Smooth muscle cell (in vitro differentiated cells): ENCODE data around the gene ANKRD33. TPM values are rescaled to one million over a fixed set of nuclear protein-coding genes. Genes with fewer than 3 reads are reported as not detected.

Experiments used
- DNase-seq: peaks from one replicate; lab custom pipeline; 2025; ENCODE audit not compliant: unreplicated experiment; lab: John Stamatoyannopoulos, UW
- H2AFZ ChIP-seq: fragments of 200-600 bp; sonication (generic); 2 replicates; pipeline ENCODE4 v1.6.0; 2016; ENCODE audit warnings: antibody characterized with exemption, low read depth, mild to moderate bottlenecking
- H3F3A ChIP-seq: fragments of 200-600 bp; sonication (generic); 2 replicates; pipeline ENCODE4 v1.6.0; 2017; ENCODE audit warnings: antibody characterized with exemption, low read depth
- H3K27ac ChIP-seq: fragments of 200-600 bp; sonication (generic); 2 replicates; pipeline ENCODE4 v1.5.1; 2016; ENCODE audit warnings: low read depth, mild to moderate bottlenecking
- H3K27me3 ChIP-seq: fragments of 200-600 bp; sonication (generic); 2 replicates; pipeline ENCODE4 v1.6.1; 2016; ENCODE audit warnings: low read depth, mild to moderate bottlenecking
- H3K36me3 ChIP-seq: fragments of 200-600 bp; sonication (generic); 2 replicates; pipeline ENCODE4 v1.5.1; 2016; ENCODE audit warnings: low read depth
- H3K4me1 ChIP-seq: fragments of 200-600 bp; sonication (generic); 2 replicates; pipeline ENCODE4 v1.5.1; 2016; ENCODE audit warnings: low read depth
- H3K4me2 ChIP-seq: fragments of 200-600 bp; sonication (generic); 2 replicates; pipeline ENCODE4 v1.6.0; 2016; ENCODE audit warnings: mild to moderate bottlenecking
- H3K4me3 ChIP-seq: fragments of 200-600 bp; sonication (generic); 2 replicates; pipeline ENCODE4 v1.5.1; 2016; ENCODE audit warnings: mild to moderate bottlenecking
- H3K79me2 ChIP-seq: fragments of 200-600 bp; sonication (generic); 2 replicates; pipeline ENCODE4 v1.6.0; 2016; ENCODE audit warnings: low read depth, mild to moderate bottlenecking
- H3K9ac ChIP-seq: fragments of 200-600 bp; sonication (generic); 2 replicates; pipeline ENCODE4 v1.6.0; 2016; ENCODE audit warnings: low read depth
- H3K9me3 ChIP-seq: fragments of 200-600 bp; sonication (generic); replicated peaks from 2 replicates; pipeline ENCODE4 v1.5.1; 2016; ENCODE audit warnings: low read depth
- H4K20me1 ChIP-seq: fragments of 200-600 bp; sonication (generic); 2 replicates; pipeline ENCODE4 v1.6.0; 2016; ENCODE audit warnings: low read depth
- WGBS: methylation state at CpG from one replicate; pipeline ENCODE4 v1.1.7; 2016; ENCODE audit warnings: low lambda C conversion rate; 5-methylcytosine and 5-hydroxymethylcytosine counted together
- polyA plus RNA-seq: library from polyadenylated mRNA; unstranded; fragments of >200 nt; fragmentation: Nextera tagmentation; extraction: Ambion mirVana; gene quantifications from 2 replicates; pipeline ENCODE4 v1.2.1, GENCODE V29; 2016
- total RNA-seq: library from RNA; depleted of rRNA; stranded (reverse); fragments of >200 nt; gene quantifications from 2 replicates; pipeline ENCODE4 v1.2.3, GENCODE V29; 2014
- TF ChIP-seq, protein P1 (sequence below): fragments of 200-600 bp; sonication (generic); IDR thresholded peaks from 2 replicates; pipeline ENCODE4 v1.5.1; 2017; ENCODE audit warnings: borderline replicate concordance, mild to moderate bottlenecking, antibody characterized with exemption; ENCODE audit not compliant: insufficient read depth, poor library complexity, severe bottlenecking

The ANKRD33 gene
- total and polyA plus RNA-seq, 2 experiments from 2014 or later: 1.3 TPM; not detected in 1

DNA sequence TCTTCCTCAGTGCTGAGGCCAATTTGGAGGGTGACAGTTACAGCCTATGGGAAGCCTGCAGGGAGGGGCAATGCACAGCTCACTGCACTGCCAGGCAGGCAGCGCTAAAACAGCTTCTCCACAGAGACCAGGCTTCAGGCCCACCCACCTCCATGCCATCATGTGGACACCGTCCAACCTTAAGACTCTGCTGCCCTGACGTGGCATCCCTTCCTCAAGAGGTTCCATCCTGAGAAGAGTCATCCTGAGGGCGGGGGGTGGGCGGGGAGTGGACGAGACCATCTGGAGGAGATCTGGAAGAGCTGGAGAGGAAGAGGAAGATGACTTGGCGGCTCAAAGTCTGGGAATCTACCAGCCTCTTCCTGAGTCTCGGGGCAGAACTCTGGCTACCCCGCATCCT is 11.0 kb downstream of the ANKRD33 start:
- H3F3A ChIP-seq: no peaks in the 10 kb centered on the region
- no peaks in the 10 kb centered on the region for H3K36me3 ChIP-seq
- WGBS: 73% methylated on average over 9 of the region's 9 CpGs
- H3K4me3 ChIP-seq: no peak overlapping the region
- H3K27ac ChIP-seq: no peak overlapping the region
- H3K9ac ChIP-seq: no peak overlapping the region
- H3K9me3 ChIP-seq: no peaks in the 10 kb centered on the region
- no peaks in the 10 kb centered on the region for H4K20me1 ChIP-seq
- TF ChIP-seq, protein P1, sequence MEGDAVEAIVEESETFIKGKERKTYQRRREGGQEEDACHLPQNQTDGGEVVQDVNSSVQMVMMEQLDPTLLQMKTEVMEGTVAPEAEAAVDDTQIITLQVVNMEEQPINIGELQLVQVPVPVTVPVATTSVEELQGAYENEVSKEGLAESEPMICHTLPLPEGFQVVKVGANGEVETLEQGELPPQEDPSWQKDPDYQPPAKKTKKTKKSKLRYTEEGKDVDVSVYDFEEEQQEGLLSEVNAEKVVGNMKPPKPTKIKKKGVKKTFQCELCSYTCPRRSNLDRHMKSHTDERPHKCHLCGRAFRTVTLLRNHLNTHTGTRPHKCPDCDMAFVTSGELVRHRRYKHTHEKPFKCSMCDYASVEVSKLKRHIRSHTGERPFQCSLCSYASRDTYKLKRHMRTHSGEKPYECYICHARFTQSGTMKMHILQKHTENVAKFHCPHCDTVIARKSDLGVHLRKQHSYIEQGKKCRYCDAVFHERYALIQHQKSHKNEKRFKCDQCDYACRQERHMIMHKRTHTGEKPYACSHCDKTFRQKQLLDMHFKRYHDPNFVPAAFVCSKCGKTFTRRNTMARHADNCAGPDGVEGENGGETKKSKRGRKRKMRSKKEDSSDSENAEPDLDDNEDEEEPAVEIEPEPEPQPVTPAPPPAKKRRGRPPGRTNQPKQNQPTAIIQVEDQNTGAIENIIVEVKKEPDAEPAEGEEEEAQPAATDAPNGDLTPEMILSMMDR: no peak
- H3K79me2 ChIP-seq: no peaks in the 10 kb centered on the region
- H3K4me1 ChIP-seq: no peaks in the 10 kb centered on the region
- DNase-seq: no peak
- H2AFZ ChIP-seq: no peak overlapping the region
- H3K27me3 ChIP-seq: no peaks in the 10 kb centered on the region
- H3K4me2 ChIP-seq: no peak overlapping the region

DNA sequence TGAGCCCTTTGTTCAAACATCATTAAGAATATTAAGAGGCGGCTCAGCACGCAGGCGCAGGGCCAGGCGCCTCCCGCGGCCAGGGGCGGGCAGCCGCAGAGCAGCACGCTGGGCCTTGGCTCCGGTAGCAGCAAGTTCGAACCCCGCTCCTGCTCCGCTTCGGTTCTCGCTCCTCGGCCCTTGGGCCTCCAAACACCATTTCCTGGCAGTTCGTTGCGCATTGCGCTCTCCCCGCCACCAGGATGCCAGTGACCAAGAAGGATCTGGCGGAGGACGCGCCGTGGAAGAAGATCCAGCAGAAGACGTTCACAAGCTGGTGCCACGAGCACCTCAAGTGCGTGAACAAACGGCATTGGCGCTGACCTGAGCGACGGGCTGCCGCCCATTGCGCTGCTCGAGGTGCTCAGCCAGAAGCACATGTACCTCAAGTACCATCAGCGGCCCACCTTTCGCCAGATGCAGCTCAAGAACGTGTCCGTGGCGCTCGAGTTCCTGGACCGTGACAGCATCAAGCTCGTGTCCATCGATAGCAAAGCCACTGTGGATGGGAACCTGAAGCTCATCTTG is 12.5 kb downstream of the ANKRD33 start:
- H4K20me1 ChIP-seq: no peaks in the 10 kb centered on the region
- H3K79me2 ChIP-seq: no peaks in the 10 kb centered on the region
- TF ChIP-seq, protein P1: no peak
- H3K4me2 ChIP-seq: no peak overlapping the region
- no peaks in the 10 kb centered on the region for H3K27me3 ChIP-seq
- no peaks in the 10 kb centered on the region for H3F3A ChIP-seq
- no peak overlapping the region for H3K27ac ChIP-seq
- DNase-seq: no peak
- no peak overlapping the region for H3K4me3 ChIP-seq
- H3K36me3 ChIP-seq: no peaks in the 10 kb centered on the region
- H3K9me3 ChIP-seq: no peaks in the 10 kb centered on the region
- no peak overlapping the region for H3K9ac ChIP-seq
- H2AFZ ChIP-seq: no peak overlapping the region
- no peaks in the 10 kb centered on the region for H3K4me1 ChIP-seq
- WGBS: 98% methylated on average over 26 of the region's 43 CpGs

DNA sequence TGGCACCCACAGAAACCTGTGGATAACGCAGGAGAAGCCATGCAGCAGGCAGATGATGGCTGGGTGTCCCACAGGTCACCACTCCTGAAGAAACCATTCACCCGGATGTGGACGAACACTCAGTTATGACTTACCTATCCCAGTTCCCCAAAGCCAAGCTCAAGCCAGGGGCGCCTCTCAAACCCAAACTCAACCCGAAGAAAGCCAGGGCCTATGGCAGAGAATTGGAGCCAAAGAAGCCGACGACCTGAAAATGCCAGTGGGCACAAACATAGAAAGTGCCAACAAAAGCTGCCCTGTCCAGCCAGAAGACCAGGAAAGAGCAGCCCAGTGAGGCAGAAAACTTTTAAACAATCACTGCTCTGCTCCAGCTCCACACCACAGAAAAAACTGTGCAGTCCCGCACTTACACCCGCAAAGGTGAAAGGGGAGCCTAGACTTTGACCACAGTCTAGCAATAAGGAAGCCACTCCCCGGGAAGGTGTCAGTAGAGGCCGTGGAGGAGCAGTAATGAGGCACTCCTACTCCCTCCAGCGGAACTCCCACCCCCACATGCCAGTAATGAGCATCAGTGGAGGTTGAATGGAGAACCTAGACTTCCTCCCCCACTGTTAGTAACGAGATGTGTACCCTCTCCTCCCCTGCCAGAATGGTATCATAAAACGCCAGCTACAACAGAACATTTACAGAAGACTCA is 13.4 kb downstream of the ANKRD33 start:
- TF ChIP-seq, protein P1: no peak
- WGBS: 85% methylated on average over 14 of the region's 14 CpGs
- Histone ChIP-seq H3K4me1 (no peaks in the 10 kb centered on the region), H4K20me1 (no peaks in the 10 kb centered on the region), H3K9me3 (no peaks in the 10 kb centered on the region), H3K36me3 (no peaks in the 10 kb centered on the region), H3F3A (no peaks in the 10 kb centered on the region), H3K4me3 (no peak overlapping the region), H3K79me2 (no peaks in the 10 kb centered on the region), H3K4me2 (no peak overlapping the region), H3K27ac (no peak overlapping the region), H2AFZ (no peak overlapping the region), H3K9ac (no peak overlapping the region), H3K27me3 (no peaks in the 10 kb centered on the region)
- DNase-seq: no peak

DNA sequence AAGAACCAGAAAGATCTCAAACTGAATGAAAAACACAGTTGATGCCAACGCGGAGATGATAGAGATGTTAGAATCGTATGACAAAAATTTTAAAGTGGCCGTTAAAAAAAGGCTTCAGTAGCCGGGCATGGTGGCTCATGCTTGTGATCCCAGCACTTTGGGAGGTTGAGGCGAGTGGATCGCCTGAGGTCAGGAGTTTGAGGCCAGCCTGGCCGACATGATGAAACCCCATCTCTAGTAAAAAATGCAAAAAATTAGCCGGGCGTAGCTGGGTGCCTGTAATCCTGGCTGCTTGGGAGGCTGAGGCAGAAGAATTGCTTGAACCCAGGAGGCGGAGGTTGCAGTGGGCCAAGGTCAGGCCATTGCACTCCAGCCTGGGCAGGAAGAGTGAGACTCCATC is 14.0 kb downstream of the ANKRD33 start:
- Histone ChIP-seq H2AFZ (no peak overlapping the region), H3K4me1 (no peaks in the 10 kb centered on the region), H3F3A (no peaks in the 10 kb centered on the region), H3K4me2 (no peak overlapping the region), H3K27me3 (no peaks in the 10 kb centered on the region), H3K79me2 (no peaks in the 10 kb centered on the region), H3K9me3 (no peaks in the 10 kb centered on the region), H3K9ac (no peak overlapping the region), H3K36me3 (no peaks in the 10 kb centered on the region), H4K20me1 (no peaks in the 10 kb centered on the region), H3K27ac (no peak overlapping the region), H3K4me3 (no peak overlapping the region)
- TF ChIP-seq, protein P1: no peak
- no peak for DNase-seq
- 93% methylated on average over 11 of the region's 11 CpGs for WGBS
